Glomerular visceral epithelial cell (primary cell): ENCODE measurements around the gene PARN.
"Not testable (repeated sequence)": the region's sequence is repeated elsewhere in the genome, so short reads cannot be mapped to it uniquely, and the experiment has no call there.

ENCODE experiments used
- DNase-seq: peaks from one replicate; pipeline ENCODE4 v3.0.0-alpha.2; 2016; ENCODE audit errors: extremely low spot score

The PARN gene

GRCh38 chr16:14632693-14633569, 2.9 kb upstream of the PARN start, which contains the start of gene BFAR:
Gene BFAR, plus strand, starts transcription at chr16:14632951. Its CDS starts 11,396 bp downstream, at chr16:14644347.
- DNase-seq: peak; percentile 98

- DNase-seq: not testable (repeated sequence)
These were observed 715 bp upstream of the PARN start for GRCh38 chr16:14630620-14631330.

- DNase-seq: no peak
These were observed 495 bp downstream of the PARN start for GRCh38 chr16:14629612-14629918.

- no peak for DNase-seq
These were observed 1.1 kb downstream of the PARN start for GRCh38 chr16:14628806-14629611.

- DNase-seq: no peak
These were observed 3.0 kb downstream of the PARN start for GRCh38 chr16:14627078-14627477.

GRCh38 chr16:14618566-14618965, 11.5 kb downstream of the PARN start:
- no peak for DNase-seq

- DNase-seq: no peak
These were observed 13.8 kb downstream of the PARN start for GRCh38 chr16:14616280-14616679.

GRCh38 chr16:14613991-14614390, 16.1 kb downstream of the PARN start:
- no peak for DNase-seq

- no peak for DNase-seq
These were observed 18.4 kb downstream of the PARN start for GRCh38 chr16:14611660-14612059.

GRCh38 chr16:14609716-14610115, 20.3 kb downstream of the PARN start:
- DNase-seq: no peak

- DNase-seq: no peak
These were observed 21.5 kb downstream of the PARN start for GRCh38 chr16:14608604-14609003.

- no peak for DNase-seq
These were observed 21.9 kb downstream of the PARN start for GRCh38 chr16:14608111-14608566.

GRCh38 chr16:14606102-14606501, 24.0 kb downstream of the PARN start:
- DNase-seq: no peak

GRCh38 chr16:14602443-14602963, 27.6 kb downstream of the PARN start:
- DNase-seq: no peak

GRCh38 chr16:14600164-14600563, 29.9 kb downstream of the PARN start:
- DNase-seq: peak; percentile 21

- DNase-seq: no peak
These were observed 43.3 kb downstream of the PARN start for GRCh38 chr16:14586637-14587305.

- no peak for DNase-seq
These were observed 44.8 kb downstream of the PARN start for GRCh38 chr16:14585287-14585686.

- not testable (repeated sequence) for DNase-seq
These were observed 49.1 kb downstream of the PARN start for GRCh38 chr16:14580926-14581325.

- no peak for DNase-seq
These were observed 50.8 kb downstream of the PARN start for GRCh38 chr16:14579266-14579665.

GRCh38 chr16:14576532-14576931, 53.5 kb downstream of the PARN start:
- DNase-seq: no peak

- DNase-seq: no peak
These were observed 54.0 kb downstream of the PARN start for GRCh38 chr16:14576069-14576468.
